GM21528 (cell line): ENCODE measurements around the gene RPS6KC1.
A peak's percentile ranks its signal among the peaks of the same experiment; 100 is the strongest.
"Not testable (repeated sequence)": the region's sequence is repeated elsewhere in the genome, so short reads cannot be mapped to it uniquely, and the experiment has no call there.

Experiments used
- ATAC-seq: cut with Tn5 transposase; IDR thresholded peaks from one replicate; pipeline ENCODE4 v1.9.1; 2021; ENCODE audit warnings: mild to moderate bottlenecking, moderate library complexity; ENCODE audit not compliant: unreplicated experiment, low FRiP score

The RPS6KC1 gene

GRCh38 chr1:213103377-213104306 is 52.6 kb downstream of the RPS6KC1 start:
- no peak for ATAC-seq

GRCh38 chr1:213104604-213105003 is 53.6 kb downstream of the RPS6KC1 start:
- ATAC-seq: no peak

- ATAC-seq: no peak
Observed at GRCh38 chr1:213106298-213106697, 55.3 kb downstream of the RPS6KC1 start.

GRCh38 chr1:213107613-213108012 is 56.6 kb downstream of the RPS6KC1 start:
- no peak for ATAC-seq

- peak; percentile 81 for ATAC-seq
Observed at GRCh38 chr1:213110349-213111300, 59.6 kb downstream of the RPS6KC1 start.

GRCh38 chr1:213111502-213111901 is 60.5 kb downstream of the RPS6KC1 start:
- ATAC-seq: no peak

GRCh38 chr1:213112723-213113122 is 61.7 kb downstream of the RPS6KC1 start:
- not testable (repeated sequence) for ATAC-seq

GRCh38 chr1:213117699-213118180 is 66.7 kb downstream of the RPS6KC1 start:
- ATAC-seq: not testable (repeated sequence)

- no peak for ATAC-seq
Observed at GRCh38 chr1:213119794-213120193, 68.8 kb downstream of the RPS6KC1 start.

- no peak for ATAC-seq
Observed at GRCh38 chr1:213120386-213120785, 69.3 kb downstream of the RPS6KC1 start.

- ATAC-seq: no peak
Observed at GRCh38 chr1:213120961-213121360, 69.9 kb downstream of the RPS6KC1 start.

GRCh38 chr1:213122514-213122929 is 71.5 kb downstream of the RPS6KC1 start:
- no peak for ATAC-seq

GRCh38 chr1:213123087-213123486 is 72.0 kb downstream of the RPS6KC1 start:
- no peak for ATAC-seq

- no peak for ATAC-seq
Observed at GRCh38 chr1:213123536-213123935, 72.5 kb downstream of the RPS6KC1 start.

GRCh38 chr1:213124590-213124989 is 73.5 kb downstream of the RPS6KC1 start:
- ATAC-seq: no peak

GRCh38 chr1:213125643-213126042 is 74.6 kb downstream of the RPS6KC1 start:
- no peak for ATAC-seq

GRCh38 chr1:213127074-213127473 is 76.0 kb downstream of the RPS6KC1 start:
- no peak for ATAC-seq

GRCh38 chr1:213131851-213132655 is 81.0 kb downstream of the RPS6KC1 start:
- ATAC-seq: no peak

GRCh38 chr1:213135572-213135971 is 84.5 kb downstream of the RPS6KC1 start:
- ATAC-seq: no peak
